K562 (cell line): ENCODE results near the gene FBXW10B. TPM values are rescaled to one million over a fixed set of nuclear protein-coding genes. Genes with fewer than 3 reads are reported as not detected.

Source experiments
- ATAC-seq: fragments of 200-7000 bp; cut with Tn5 transposase; 3 replicates; pipeline ENCODE4 v1.9.1; 2020; ENCODE audit warnings: moderate library complexity
- BruUV-seq: library from RNA; stranded (reverse); fragments of 400-500 nt; replicated peaks from 2 replicates; lab custom pipeline; 2021; lab: Mats Ljungman, UMichigan
- CTCF ChIA-PET: fragments of 300-600 bp; formaldehyde crosslinking; extraction: SDS; loops from one replicate; lab custom pipeline; 2021; ENCODE audit warnings: low intra/inter-chr PET ratio; lab: Yijun Ruan, JAX
- POLR2A ChIA-PET: fragments of 300-600, 350-650 bp; sonication (Branson Sonifier 250); formaldehyde crosslinking; extraction: SDS; loops from one replicate; lab custom pipeline; 2021; ENCODE audit warnings: antibody characterized with exemption, inconsistent platforms; lab: Yijun Ruan, JAX
- DNase-seq, 4 experiments: peaks; one replicate each; pipeline versions ENCODE4 v3.0.0 to v3.0.0-alpha.2; 2011 to 2018; ENCODE audit warnings: low spot score in 3 of 4, mixed read lengths in 3 of 4; ENCODE audit errors: extremely low read depth in 1 of 4
- FAIRE-seq: peaks from 2 replicates; lab custom pipeline; 2011; peaks lifted over from hg19 to GRCh38; lab: Jason Lieb, UNC
- H2AFZ ChIP-seq: 2 replicates; pipeline ENCODE4 v1.6.0; 2011; ENCODE audit warnings: low read depth, low read length, control low read depth, inconsistent platforms
- H3K27ac ChIP-seq: fragments of 200-600 bp; 3 replicates; pipeline ENCODE4 v1.8.0; 2011; ENCODE audit warnings: low read depth, mild to moderate bottlenecking, control low read depth, inconsistent platforms, low read length, moderate library complexity, mixed read lengths; ENCODE audit errors: extremely low read depth
- H3K27me3 ChIP-seq, 2 experiments: fragments of 300-600 bp in 1 of 2; 2 replicates in 1 of 2; 3 replicates in 1 of 2; pipeline versions ENCODE4 v1.6.0 to v1.8.0; 2011; ENCODE audit warnings: inconsistent platforms in 2 of 2, low read length in 2 of 2, mild to moderate bottlenecking in 1 of 2, mixed read lengths in 1 of 2, moderate library complexity in 1 of 2; ENCODE audit not compliant: control insufficient read depth in 2 of 2, insufficient read depth in 2 of 2
- H3K36me3 ChIP-seq: fragments of 300-600 bp; 3 replicates; pipeline ENCODE4 v1.8.0; 2011; ENCODE audit warnings: mild to moderate bottlenecking, low read length, inconsistent platforms; ENCODE audit not compliant: control insufficient read depth, insufficient read depth
- H3K4me1 ChIP-seq, 2 experiments: fragments of 200-600 bp in 1 of 2; replicated peaks in 1 of 2; 2 replicates in 1 of 2; 3 replicates in 1 of 2; pipeline versions ENCODE4 v1.5.1 to v1.8.0; 2011; ENCODE audit warnings: inconsistent platforms in 2 of 2, low read length in 2 of 2, mild to moderate bottlenecking in 1 of 2, mixed read lengths in 1 of 2, moderate library complexity in 1 of 2; ENCODE audit not compliant: control insufficient read depth in 2 of 2, insufficient read depth in 2 of 2
- H3K4me2 ChIP-seq: 2 replicates; pipeline ENCODE4 v1.6.1; 2011; ENCODE audit warnings: low read length, control low read depth, inconsistent platforms, mixed read lengths; ENCODE audit not compliant: insufficient read depth
- H3K4me3 ChIP-seq: fragments of 200-600 bp; sonication (generic), shearing (Covaris generic); 2 replicates; pipeline ENCODE4 v1.5.1; 2016; ENCODE audit warnings: control low read depth, inconsistent platforms
- H3K79me2 ChIP-seq: fragments of 200-600 bp; 3 replicates; pipeline ENCODE4 v1.8.0; 2011; ENCODE audit warnings: low read length, inconsistent platforms; ENCODE audit not compliant: control insufficient read depth, insufficient read depth
- H3K9ac ChIP-seq, 2 experiments: 2 replicates each; pipeline versions ENCODE4 v1.6.0 to v1.6.1; 2011; ENCODE audit warnings: low read depth in 2 of 2, low read length in 2 of 2, control low read depth in 1 of 2, inconsistent platforms in 1 of 2, mild to moderate bottlenecking in 1 of 2, mixed read lengths in 1 of 2; ENCODE audit not compliant: insufficient read depth in 1 of 2
- H3K9me1 ChIP-seq: one replicate; pipeline ENCODE4 v1.6.0; 2011; ENCODE audit warnings: inconsistent platforms, mild to moderate bottlenecking, low read length, moderate library complexity; ENCODE audit not compliant: control insufficient read depth, insufficient read depth
- H3K9me3 ChIP-seq: replicated peaks from 2 replicates; pipeline ENCODE4 v1.5.1; 2011; ENCODE audit warnings: low read depth, low read length, inconsistent platforms; ENCODE audit not compliant: control insufficient read depth, insufficient read depth
- H4K20me1 ChIP-seq: replicated peaks from 2 replicates; pipeline ENCODE4 v1.6.1; 2011; ENCODE audit warnings: low read length, inconsistent platforms, mixed read lengths; ENCODE audit not compliant: control insufficient read depth, insufficient read depth
- BRF1 ChIP-seq: IDR thresholded peaks from 3 replicates; pipeline ENCODE4 v1.6.1; 2011; ENCODE audit warnings: borderline replicate concordance, mild to moderate bottlenecking; ENCODE audit not compliant: insufficient read length; ENCODE audit errors: extremely low read depth
- C11orf30 ChIP-seq: fragments of 450-650 bp; IDR thresholded peaks from 2 replicates; pipeline ENCODE4 v1.6.1; 2016; ENCODE audit warnings: low read depth, mild to moderate bottlenecking
- CAMTA2 ChIP-seq: fragments of 250-450 bp; sonication (Bioruptor Pico); conservative IDR thresholded peaks from 2 replicates; pipeline ENCODE4 v1.5.1; 2022
- LARP7 ChIP-seq: fragments of 450-650 bp; IDR thresholded peaks from 2 replicates; pipeline ENCODE4 v1.6.1; 2016
- MAFG ChIP-seq: fragments of 450-650 bp; conservative IDR thresholded peaks from 2 replicates; pipeline ENCODE4 v1.6.1; 2016; ENCODE audit warnings: missing genetic modification characterization, missing compliant biosample characterization
- NONO ChIP-seq, 2 experiments: fragments of 200-400 bp in 1 of 2; fragments of 450-650 bp in 1 of 2; formaldehyde crosslinking in 1 of 2; IDR thresholded peaks; 2 replicates each; pipeline ENCODE4 v1.6.1; 2017; ENCODE audit warnings: low read depth in 2 of 2, mild to moderate bottlenecking in 2 of 2, moderate library complexity in 2 of 2, low read length in 1 of 2
- RFX1 ChIP-seq: fragments of 450-650 bp; IDR thresholded peaks from 2 replicates; pipeline ENCODE4 v1.6.1; 2016; ENCODE audit warnings: mild to moderate bottlenecking, moderate library complexity
- SREBF1 ChIP-seq: fragments of 150-350 bp; IDR thresholded peaks from 2 replicates; pipeline ENCODE4 v1.6.1; 2014; ENCODE audit warnings: antibody characterized with exemption, low read depth, low read length, borderline replicate concordance
- WGBS: fragments of 100-300 bp; shearing (Covaris generic); methylation state at CpG from one replicate; pipeline ENCODE4 v1.1.6; 2016; ENCODE audit warnings: low coverage, mixed read lengths; ENCODE audit not compliant: insufficient coverage; ENCODE audit errors: missing lambda C conversion rate; 5-methylcytosine and 5-hydroxymethylcytosine counted together
- in situ Hi-C: fragments of 300-500 bp; cut with MboI; formaldehyde crosslinking; loops from 4 replicates; pipeline ENCODE4 v1.15.0; 2018; ENCODE audit warnings: inconsistent platforms, mixed read lengths
- intact Hi-C: fragments of 100-400 bp; cut with micrococcal nuclease; formaldehyde crosslinking; loops from 2 replicates; pipeline ENCODE4 v1.14.2; 2022
- polyA plus RNA-seq, 8 experiments: library from polyadenylated mRNA; depleted of rRNA in 4 of 8; stranded (reverse) in 5 of 8; unstranded in 3 of 8; fragments of >200 nt; fragmentation: Nextera tagmentation in 2 of 8; fragmentation: Illumina TruSeq in 1 of 8; extraction: Ambion mirVana in 2 of 8; extraction: Trizol in 1 of 8; gene quantifications; 2 replicates each; pipeline versions ENCODE4 v1.2.1 to v1.2.3, GENCODE V29; 2011 to 2014; ENCODE audit warnings: inconsistent platforms in 1 of 8, missing spikeins in 1 of 8
- total RNA-seq, 7 experiments: library from RNA; depleted of rRNA in 6 of 7; stranded (reverse); fragments of >200 nt in 6 of 7; fragmentation: Illumina TruSeq in 2 of 7; extraction: Trizol in 2 of 7; gene quantifications; 2 replicates each; pipeline versions ENCODE4 v1.2.1 to v1.2.3, GENCODE V29; 2011 to 2021; ENCODE audit warnings: low replicate concordance in 1 of 7
- TF ChIP-seq, protein P1 (sequence below): sonication (generic); formaldehyde crosslinking; IDR thresholded peaks from 2 replicates; pipeline ENCODE4 v1.8.0; 2022; ENCODE audit warnings: missing genetic modification reagents, mild to moderate bottlenecking, moderate library complexity, borderline replicate concordance
- TF ChIP-seq, protein P2 (sequence below): fragments of 250-450 bp; sonication (Bioruptor Pico); IDR thresholded peaks from 2 replicates; pipeline ENCODE4 v1.4.0; 2020; ENCODE audit warnings: mild to moderate bottlenecking, moderate library complexity
- TF ChIP-seq, protein P3 (sequence below): fragments of 450-650 bp; conservative IDR thresholded peaks from 2 replicates; pipeline ENCODE4 v1.6.1; 2016; ENCODE audit warnings: missing genetic modification characterization, low read depth, mild to moderate bottlenecking, control low read depth, missing compliant biosample characterization
- TF ChIP-seq, protein P4 (sequence below): sonication (generic); formaldehyde crosslinking; IDR thresholded peaks from 2 replicates; pipeline ENCODE4 v1.8.0; 2022; ENCODE audit warnings: mild to moderate bottlenecking, missing genetic modification reagents
- TF ChIP-seq, protein P5 (sequence below), 2 experiments: fragments of 250-450 bp in 1 of 2; fragments of 450-650 bp in 1 of 2; sonication (Bioruptor Pico) in 1 of 2; IDR thresholded peaks; 2 replicates each; pipeline versions ENCODE4 v1.6.1 to v1.8.0; 2016 to 2021; ENCODE audit warnings: mild to moderate bottlenecking in 2 of 2, moderate library complexity in 2 of 2, missing compliant biosample characterization in 1 of 2, missing genetic modification characterization in 1 of 2

The FBXW10B gene
- total and polyA plus RNA-seq, 9 of the 15 experiments (the other 6 are each of a cell fraction or from before 2014, with no cell fraction given), result 0.11 to 0.33 (median 0.16) TPM; not detected in 5

DNA sequence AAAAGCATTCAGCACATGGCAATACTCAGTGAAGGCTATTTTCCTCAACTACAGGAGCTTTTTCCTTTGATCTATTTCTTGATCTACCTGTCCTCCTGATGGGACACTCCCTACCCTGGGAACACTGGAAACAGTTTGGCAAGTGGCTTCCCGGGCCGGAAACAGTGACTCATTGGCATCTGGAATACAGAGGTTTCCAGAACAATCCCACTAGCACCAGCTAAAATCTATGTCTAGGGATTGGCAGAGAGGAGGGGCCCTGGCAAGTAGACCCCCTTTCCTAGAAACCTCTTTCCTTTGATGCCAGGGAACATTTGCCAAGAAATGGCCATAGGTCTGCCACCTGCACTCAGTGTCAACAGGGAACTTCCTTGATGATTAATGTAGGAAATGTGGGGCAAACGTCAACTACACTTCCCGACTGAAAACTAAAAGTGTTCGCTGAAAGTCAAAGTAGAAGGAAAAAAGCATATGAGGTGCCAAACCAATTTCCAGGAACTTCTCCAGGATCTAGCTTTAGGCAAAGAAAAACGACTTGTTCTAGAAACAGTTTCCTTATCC, 30.4 kb upstream of the FBXW10B start:
- no peak for FAIRE-seq
- 52% methylated on average over 4 of the region's 6 CpGs for WGBS
- POLR2A ChIA-PET, result no interaction called here
- Histone ChIP-seq H3K4me1 (peaks cover 10 to 11% of the 10 kb centered on the region in 2 experiments), H3K36me3 (no peaks in the 10 kb centered on the region), H4K20me1 (no peaks in the 10 kb centered on the region), H3K9me3 (no peaks in the 10 kb centered on the region), H3K4me2 (no peak overlapping the region), H3K79me2 (no peaks in the 10 kb centered on the region), H3K27me3 (no peaks in the 10 kb centered on the region), H3K9ac (no peak overlapping the region), H3K4me3 (no peak overlapping the region), H3K9me1 (no peaks in the 10 kb centered on the region), H2AFZ (no peak overlapping the region), H3K27ac (no peak overlapping the region)
- in situ Hi-C loops, result no loop called here
- peak in 1 of 4 experiments; percentile 1 for DNase-seq
- intact Hi-C loops, result no loop called here
- BruUV-seq, result no TSS peak
- ATAC-seq, result no peak
- CTCF ChIA-PET, result no interaction called here
- TF ChIP-seq, protein P1, sequence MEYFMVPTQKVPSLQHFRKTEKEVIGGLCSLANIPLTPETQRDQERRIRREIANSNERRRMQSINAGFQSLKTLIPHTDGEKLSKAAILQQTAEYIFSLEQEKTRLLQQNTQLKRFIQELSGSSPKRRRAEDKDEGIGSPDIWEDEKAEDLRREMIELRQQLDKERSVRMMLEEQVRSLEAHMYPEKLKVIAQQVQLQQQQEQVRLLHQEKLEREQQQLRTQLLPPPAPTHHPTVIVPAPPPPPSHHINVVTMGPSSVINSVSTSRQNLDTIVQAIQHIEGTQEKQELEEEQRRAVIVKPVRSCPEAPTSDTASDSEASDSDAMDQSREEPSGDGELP (CRISPR knock-in tag), result no peak
- TF ChIP-seq, protein P2, sequence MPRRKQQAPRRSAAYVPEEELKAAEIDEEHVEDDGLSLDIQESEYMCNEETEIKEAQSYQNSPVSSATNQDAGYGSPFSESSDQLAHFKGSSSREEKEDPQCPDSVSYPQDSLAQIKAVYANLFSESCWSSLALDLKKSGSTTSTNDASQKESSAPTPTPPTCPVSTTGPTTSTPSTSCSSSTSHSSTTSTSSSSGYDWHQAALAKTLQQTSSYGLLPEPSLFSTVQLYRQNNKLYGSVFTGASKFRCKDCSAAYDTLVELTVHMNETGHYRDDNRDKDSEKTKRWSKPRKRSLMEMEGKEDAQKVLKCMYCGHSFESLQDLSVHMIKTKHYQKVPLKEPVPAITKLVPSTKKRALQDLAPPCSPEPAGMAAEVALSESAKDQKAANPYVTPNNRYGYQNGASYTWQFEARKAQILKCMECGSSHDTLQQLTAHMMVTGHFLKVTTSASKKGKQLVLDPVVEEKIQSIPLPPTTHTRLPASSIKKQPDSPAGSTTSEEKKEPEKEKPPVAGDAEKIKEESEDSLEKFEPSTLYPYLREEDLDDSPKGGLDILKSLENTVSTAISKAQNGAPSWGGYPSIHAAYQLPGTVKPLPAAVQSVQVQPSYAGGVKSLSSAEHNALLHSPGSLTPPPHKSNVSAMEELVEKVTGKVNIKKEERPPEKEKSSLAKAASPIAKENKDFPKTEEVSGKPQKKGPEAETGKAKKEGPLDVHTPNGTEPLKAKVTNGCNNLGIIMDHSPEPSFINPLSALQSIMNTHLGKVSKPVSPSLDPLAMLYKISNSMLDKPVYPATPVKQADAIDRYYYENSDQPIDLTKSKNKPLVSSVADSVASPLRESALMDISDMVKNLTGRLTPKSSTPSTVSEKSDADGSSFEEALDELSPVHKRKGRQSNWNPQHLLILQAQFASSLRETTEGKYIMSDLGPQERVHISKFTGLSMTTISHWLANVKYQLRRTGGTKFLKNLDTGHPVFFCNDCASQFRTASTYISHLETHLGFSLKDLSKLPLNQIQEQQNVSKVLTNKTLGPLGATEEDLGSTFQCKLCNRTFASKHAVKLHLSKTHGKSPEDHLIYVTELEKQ (CRISPR knock-in tag), result no peak
- TF ChIP-seq RFX1 (no peak), SREBF1 (no peak), CAMTA2 (CRISPR knock-in tag) (no peak), C11orf30 (no peak), LARP7 (no peak), NONO (IDR thresholded peaks at IDR 0.05; ENCODE audit: low read depth in 2 of 2, low read length in 1 of 2) (no peak), MAFG (no peak), BRF1 (no peak)
- TF ChIP-seq, protein P3, sequence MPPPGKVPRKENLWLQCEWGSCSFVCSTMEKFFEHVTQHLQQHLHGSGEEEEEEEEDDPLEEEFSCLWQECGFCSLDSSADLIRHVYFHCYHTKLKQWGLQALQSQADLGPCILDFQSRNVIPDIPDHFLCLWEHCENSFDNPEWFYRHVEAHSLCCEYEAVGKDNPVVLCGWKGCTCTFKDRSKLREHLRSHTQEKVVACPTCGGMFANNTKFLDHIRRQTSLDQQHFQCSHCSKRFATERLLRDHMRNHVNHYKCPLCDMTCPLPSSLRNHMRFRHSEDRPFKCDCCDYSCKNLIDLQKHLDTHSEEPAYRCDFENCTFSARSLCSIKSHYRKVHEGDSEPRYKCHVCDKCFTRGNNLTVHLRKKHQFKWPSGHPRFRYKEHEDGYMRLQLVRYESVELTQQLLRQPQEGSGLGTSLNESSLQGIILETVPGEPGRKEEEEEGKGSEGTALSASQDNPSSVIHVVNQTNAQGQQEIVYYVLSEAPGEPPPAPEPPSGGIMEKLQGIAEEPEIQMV (tag), result no peak
- TF ChIP-seq, protein P4, sequence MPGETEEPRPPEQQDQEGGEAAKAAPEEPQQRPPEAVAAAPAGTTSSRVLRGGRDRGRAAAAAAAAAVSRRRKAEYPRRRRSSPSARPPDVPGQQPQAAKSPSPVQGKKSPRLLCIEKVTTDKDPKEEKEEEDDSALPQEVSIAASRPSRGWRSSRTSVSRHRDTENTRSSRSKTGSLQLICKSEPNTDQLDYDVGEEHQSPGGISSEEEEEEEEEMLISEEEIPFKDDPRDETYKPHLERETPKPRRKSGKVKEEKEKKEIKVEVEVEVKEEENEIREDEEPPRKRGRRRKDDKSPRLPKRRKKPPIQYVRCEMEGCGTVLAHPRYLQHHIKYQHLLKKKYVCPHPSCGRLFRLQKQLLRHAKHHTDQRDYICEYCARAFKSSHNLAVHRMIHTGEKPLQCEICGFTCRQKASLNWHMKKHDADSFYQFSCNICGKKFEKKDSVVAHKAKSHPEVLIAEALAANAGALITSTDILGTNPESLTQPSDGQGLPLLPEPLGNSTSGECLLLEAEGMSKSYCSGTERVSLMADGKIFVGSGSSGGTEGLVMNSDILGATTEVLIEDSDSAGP (CRISPR knock-in tag), result no peak
- TF ChIP-seq, protein P5, sequence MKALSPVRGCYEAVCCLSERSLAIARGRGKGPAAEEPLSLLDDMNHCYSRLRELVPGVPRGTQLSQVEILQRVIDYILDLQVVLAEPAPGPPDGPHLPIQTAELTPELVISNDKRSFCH (CRISPR knock-in tag; IDR thresholded peaks at IDR 0.05), result no peak
- TF ChIP-seq, protein P5 (tag; IDR thresholded peaks at IDR 0.05), result no peak
